Panc1 (cell line): ENCODE data around the gene DNAJC4. TPM values are rescaled to one million over a fixed set of nuclear protein-coding genes. Genes with fewer than 3 reads are reported as not detected.

Source experiments
- ATAC-seq: fragments of 200-7000 bp; cut with Tn5 transposase; 2 replicates; pipeline ENCODE4 v1.9.1; 2020; ENCODE audit warnings: mild to moderate bottlenecking, moderate library complexity
- BruUV-seq: library from RNA; stranded (reverse); fragments of 400-500 nt; replicated peaks from 2 replicates; lab custom pipeline; 2021; lab: Mats Ljungman, UMichigan
- CTCF ChIA-PET: fragments of 300-600 bp; sonication (Branson Sonifier 250); formaldehyde crosslinking; loops from one replicate; lab custom pipeline; 2022; ENCODE audit warnings: antibody characterized with exemption; lab: Charles Lee
- POLR2A ChIA-PET: fragments of 300-600 bp; sonication (Branson Sonifier 250); formaldehyde crosslinking; loops from one replicate; lab custom pipeline; 2022; ENCODE audit warnings: antibody characterized with exemption; lab: Charles Lee
- DNase-seq: peaks from one replicate; pipeline ENCODE4 v3.0.0-alpha.2; 2010; ENCODE audit warnings: low read depth, low spot score
- H3K27ac ChIP-seq: 2 replicates; pipeline ENCODE4 v1.5.1; 2011; ENCODE audit warnings: mild to moderate bottlenecking, low read length, inconsistent platforms
- H3K27me3 ChIP-seq: fragments of 200-500 bp; sonication (Bioruptor generic); 2 replicates; pipeline ENCODE4 v1.6.0; 2014; ENCODE audit warnings: low read length, inconsistent platforms; ENCODE audit not compliant: control insufficient read depth, insufficient read depth
- H3K36me3 ChIP-seq: fragments of 200-500 bp; sonication (Bioruptor generic); 2 replicates; pipeline ENCODE4 v1.5.1; 2014; ENCODE audit warnings: inconsistent platforms, mild to moderate bottlenecking, low read length, moderate library complexity; ENCODE audit not compliant: control insufficient read depth, insufficient read depth
- H3K4me1 ChIP-seq: 2 replicates; pipeline ENCODE4 v1.5.1; 2011; ENCODE audit warnings: inconsistent platforms, mild to moderate bottlenecking, low read length, moderate library complexity; ENCODE audit not compliant: control insufficient read depth, insufficient read depth
- H3K4me3 ChIP-seq, 2 experiments: 2 replicates each; pipeline ENCODE4 v1.5.1; 2011 to 2012; ENCODE audit warnings: low read depth in 2 of 2, low read length in 2 of 2, mild to moderate bottlenecking in 2 of 2, inconsistent platforms in 1 of 2, moderate library complexity in 1 of 2
- H3K9me3 ChIP-seq: fragments of 200-500 bp; sonication (Bioruptor generic); 2 replicates; pipeline ENCODE4 v1.5.1; 2014; ENCODE audit warnings: low read depth, mild to moderate bottlenecking, inconsistent platforms, low read length, moderate library complexity; ENCODE audit not compliant: control insufficient read depth, insufficient read depth
- CTCF ChIP-seq: fragments of 450-650 bp; IDR thresholded peaks from 2 replicates; pipeline ENCODE4 v1.5.1; 2017; ENCODE audit warnings: mild to moderate bottlenecking
- POLR2AphosphoS5 ChIP-seq: IDR thresholded peaks from 2 replicates; pipeline ENCODE4 v1.6.1; 2012; ENCODE audit warnings: mild to moderate bottlenecking, low read depth, low read length, moderate library complexity
- SIN3A ChIP-seq: IDR thresholded peaks from 2 replicates; pipeline ENCODE4 v1.6.1; 2012; ENCODE audit warnings: low read depth, mild to moderate bottlenecking, low read length, moderate library complexity, borderline replicate concordance; ENCODE audit not compliant: insufficient read depth
- TCF7L2 ChIP-seq: IDR thresholded peaks from 2 replicates; pipeline ENCODE4 v1.6.1; 2011; ENCODE audit warnings: mild to moderate bottlenecking, low read depth, low read length, inconsistent platforms
- in situ Hi-C: cut with HindIII; loops from 2 replicates; pipeline ENCODE4 v1.10.0; 2016; ENCODE audit warnings: low sequenced_read_pairs, low pct_unique_long_range_greater_than_20kb
- intact Hi-C: fragments of 100-400 bp; cut with micrococcal nuclease; formaldehyde crosslinking; loops from one replicate; pipeline ENCODE4 v1.10.0; 2022; ENCODE audit not compliant: unreplicated experiment
- total RNA-seq: library from RNA; stranded (reverse); gene quantifications from one replicate; pipeline ENCODE4 v1.2.1, GENCODE V29; 2021; ENCODE audit not compliant: unreplicated experiment
- TF ChIP-seq, protein P1 (sequence below), 2 experiments: IDR thresholded peaks; 2 replicates each; pipeline ENCODE4 v1.6.1; 2011 to 2012; ENCODE audit warnings: low read depth in 2 of 2, control low read depth in 1 of 2, low read length in 1 of 2, mild to moderate bottlenecking in 1 of 2, moderate library complexity in 1 of 2; ENCODE audit not compliant: insufficient read depth in 1 of 2

DNAJC4 gene
- total RNA-seq, 1 experiment from 2014 or later: 41.0 TPM

DNA sequence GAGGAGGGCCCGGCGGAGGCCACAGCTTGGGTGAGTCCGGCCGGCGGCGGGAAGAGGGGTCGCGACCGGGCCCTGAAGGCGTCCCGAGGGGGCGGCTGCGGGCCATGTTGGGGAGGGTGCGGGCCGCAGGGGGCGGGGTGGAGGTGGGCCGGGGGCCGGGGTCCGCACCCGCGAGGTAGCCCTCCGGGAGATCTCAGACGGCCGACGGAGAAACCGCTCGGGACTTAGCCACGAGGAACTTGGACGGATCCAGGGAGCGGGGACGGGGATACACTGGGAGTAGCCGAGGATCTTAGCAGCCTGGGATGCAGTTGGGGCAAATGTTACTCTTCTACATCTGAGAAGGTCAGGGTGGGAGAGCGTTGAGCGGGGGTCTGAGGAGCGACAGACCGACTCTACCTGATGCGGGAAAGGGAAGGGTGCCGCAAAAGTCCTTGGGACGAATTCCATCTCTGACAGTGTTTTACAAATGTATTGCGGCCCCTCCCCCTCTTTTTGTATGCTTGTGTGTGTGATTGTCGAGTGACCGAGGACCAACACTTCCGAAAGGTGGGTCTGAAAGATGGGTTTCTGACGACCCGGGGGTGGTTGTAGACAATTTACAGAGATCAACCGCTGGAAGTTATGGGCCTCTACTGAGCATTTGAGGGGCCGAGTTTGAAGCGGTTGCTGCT lies 43.7 kb upstream of the DNAJC4 start:
- DNase-seq (no peak), ATAC-seq (no peak)
- intact Hi-C loops: no loop called here
- no peaks in the 10 kb centered on the region for H3K27me3 ChIP-seq
- H3K4me1 ChIP-seq: peaks cover 32% of the 10 kb centered on the region
- no TSS peak for BruUV-seq
- ChIA-PET POLR2A (no interaction called here), CTCF (no interaction called here)
- no peak overlapping the region for H3K4me3 ChIP-seq
- H3K27ac ChIP-seq: no peak overlapping the region
- TF ChIP-seq CTCF (no peak), TCF7L2 (no peak), SIN3A (no peak), POLR2AphosphoS5 (no peak)
- TF ChIP-seq, protein P1, sequence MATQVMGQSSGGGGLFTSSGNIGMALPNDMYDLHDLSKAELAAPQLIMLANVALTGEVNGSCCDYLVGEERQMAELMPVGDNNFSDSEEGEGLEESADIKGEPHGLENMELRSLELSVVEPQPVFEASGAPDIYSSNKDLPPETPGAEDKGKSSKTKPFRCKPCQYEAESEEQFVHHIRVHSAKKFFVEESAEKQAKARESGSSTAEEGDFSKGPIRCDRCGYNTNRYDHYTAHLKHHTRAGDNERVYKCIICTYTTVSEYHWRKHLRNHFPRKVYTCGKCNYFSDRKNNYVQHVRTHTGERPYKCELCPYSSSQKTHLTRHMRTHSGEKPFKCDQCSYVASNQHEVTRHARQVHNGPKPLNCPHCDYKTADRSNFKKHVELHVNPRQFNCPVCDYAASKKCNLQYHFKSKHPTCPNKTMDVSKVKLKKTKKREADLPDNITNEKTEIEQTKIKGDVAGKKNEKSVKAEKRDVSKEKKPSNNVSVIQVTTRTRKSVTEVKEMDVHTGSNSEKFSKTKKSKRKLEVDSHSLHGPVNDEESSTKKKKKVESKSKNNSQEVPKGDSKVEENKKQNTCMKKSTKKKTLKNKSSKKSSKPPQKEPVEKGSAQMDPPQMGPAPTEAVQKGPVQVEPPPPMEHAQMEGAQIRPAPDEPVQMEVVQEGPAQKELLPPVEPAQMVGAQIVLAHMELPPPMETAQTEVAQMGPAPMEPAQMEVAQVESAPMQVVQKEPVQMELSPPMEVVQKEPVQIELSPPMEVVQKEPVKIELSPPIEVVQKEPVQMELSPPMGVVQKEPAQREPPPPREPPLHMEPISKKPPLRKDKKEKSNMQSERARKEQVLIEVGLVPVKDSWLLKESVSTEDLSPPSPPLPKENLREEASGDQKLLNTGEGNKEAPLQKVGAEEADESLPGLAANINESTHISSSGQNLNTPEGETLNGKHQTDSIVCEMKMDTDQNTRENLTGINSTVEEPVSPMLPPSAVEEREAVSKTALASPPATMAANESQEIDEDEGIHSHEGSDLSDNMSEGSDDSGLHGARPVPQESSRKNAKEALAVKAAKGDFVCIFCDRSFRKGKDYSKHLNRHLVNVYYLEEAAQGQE (IDR thresholded peaks at IDR 0.05; ENCODE audit: insufficient read depth in 1 of 2, low read depth in 2 of 2, low read length in 1 of 2): no peak
- no peaks in the 10 kb centered on the region for H3K9me3 ChIP-seq
- in situ Hi-C loops: no loop called here
- H3K36me3 ChIP-seq: peaks cover 4% of the 10 kb centered on the region; the same call in 1 of the 2 replicates

- Histone ChIP-seq H3K4me1 (peaks cover 10% of the 10 kb centered on the region), H3K9me3 (no peaks in the 10 kb centered on the region), H3K36me3 (peaks cover 24% of the 10 kb centered on the region), H3K27ac (no peak overlapping the region), H3K27me3 (no peaks in the 10 kb centered on the region), H3K4me3 (no peak overlapping the region)
- BruUV-seq: no TSS peak
- TF ChIP-seq CTCF (no peak), SIN3A (no peak), TCF7L2 (no peak), POLR2AphosphoS5 (no peak)
- TF ChIP-seq, protein P1 (IDR thresholded peaks at IDR 0.05; ENCODE audit: insufficient read depth in 1 of 2, low read depth in 2 of 2, low read length in 1 of 2): no peak
- ChIA-PET POLR2A (no interaction called here), CTCF (no interaction called here)
- in situ Hi-C loops (no loop called here), intact Hi-C loops (no loop called here)
- DNase-seq (no peak), ATAC-seq (no peak)
These were observed 37.9 kb upstream of the DNAJC4 start for GRCh38 chr11:64192434-64192833.
